Stimulated activated CD4-positive, alpha-beta T cell treated with anti-CD3 and anti-CD28 coated beads, Interleukin-12 subunit alpha, Interleukin-12 subunit beta, amount 100 ng/mL, for 4 hours (primary cell): ENCODE measurements around the gene GIT1.
A peak's percentile ranks its signal among the peaks of the same experiment; 100 is the strongest.
"Not testable (repeated sequence)": the region's sequence is repeated elsewhere in the genome, so short reads cannot be mapped to it uniquely, and the experiment has no call there.

Source experiments
- DNase-seq: peaks from one replicate; pipeline ENCODE4 v3.0.0-alpha.2; 2020

The GIT1 gene

GRCh38 chr17:29565643-29566472 is 23.6 kb downstream of the GIT1 start:
- DNase-seq = peak; percentile 54

GRCh38 chr17:29563816-29564215 is 25.6 kb downstream of the GIT1 start:
- no peak for DNase-seq

- no peak for DNase-seq
Measured at GRCh38 chr17:29562615-29563014, 26.8 kb downstream of the GIT1 start.

GRCh38 chr17:29561554-29562517 is 27.6 kb downstream of the GIT1 start:
- DNase-seq = no peak

- no peak for DNase-seq
Measured at GRCh38 chr17:29560316-29560715, 29.1 kb downstream of the GIT1 start.

- DNase-seq = no peak
Measured at GRCh38 chr17:29559640-29560039, 29.8 kb downstream of the GIT1 start.

GRCh38 chr17:29558139-29558538 is 31.3 kb downstream of the GIT1 start:
- not testable (repeated sequence) for DNase-seq

- no peak for DNase-seq
Measured at GRCh38 chr17:29557739-29558116, 31.7 kb downstream of the GIT1 start.

GRCh38 chr17:29557085-29557738 is 32.2 kb downstream of the GIT1 start:
- no peak for DNase-seq

GRCh38 chr17:29555840-29556239 is 33.6 kb downstream of the GIT1 start:
- DNase-seq = no peak

GRCh38 chr17:29549177-29549923 is 40.1 kb downstream of the GIT1 start:
- DNase-seq = no peak

GRCh38 chr17:29546830-29547229 is 42.6 kb downstream of the GIT1 start:
- DNase-seq = no peak

GRCh38 chr17:29546085-29546484 is 43.4 kb downstream of the GIT1 start:
- no peak for DNase-seq

- no peak for DNase-seq
Measured at GRCh38 chr17:29544066-29544465, 45.4 kb downstream of the GIT1 start.

GRCh38 chr17:29533976-29534375 is 55.5 kb downstream of the GIT1 start:
- DNase-seq = no peak

GRCh38 chr17:29526322-29526721 is 63.1 kb downstream of the GIT1 start:
- DNase-seq = no peak

- no peak for DNase-seq
Measured at GRCh38 chr17:29524692-29525091, 64.8 kb downstream of the GIT1 start.
